MM.1S (cell line): ENCODE results near the gene MORC3.

Experiments
- DNase-seq: peaks from one replicate; pipeline ENCODE4 v3.0.0-alpha.2; 2015
- H2AFZ ChIP-seq: fragments of 300-600 bp; sonication (generic); 2 replicates; pipeline ENCODE4 v1.6.0; 2016; ENCODE audit warnings: antibody characterized with exemption, low read length
- H3F3A ChIP-seq: fragments of 300-600 bp; sonication (generic); 2 replicates; pipeline ENCODE4 v1.6.1; 2016; ENCODE audit warnings: mild to moderate bottlenecking, antibody characterized with exemption, low read length, moderate library complexity, mixed read lengths; ENCODE audit not compliant: insufficient read depth
- H3K27ac ChIP-seq: fragments of 300-600 bp; sonication (generic); 2 replicates; pipeline ENCODE4 v1.5.1; 2016; ENCODE audit warnings: mild to moderate bottlenecking, low read length
- H3K27me3 ChIP-seq: fragments of 300-600 bp; sonication (generic); replicated peaks from 2 replicates; pipeline ENCODE4 v1.6.0; 2016; ENCODE audit warnings: low read length; ENCODE audit not compliant: insufficient read depth
- H3K36me3 ChIP-seq: fragments of 300-600 bp; sonication (generic); replicated peaks from 2 replicates; pipeline ENCODE4 v1.6.1; 2016; ENCODE audit warnings: mild to moderate bottlenecking, low read length, mixed read lengths; ENCODE audit not compliant: insufficient read depth
- H3K4me1 ChIP-seq: fragments of 300-600 bp; sonication (generic); 2 replicates; pipeline ENCODE4 v1.6.1; 2016; ENCODE audit warnings: low read length, mixed read lengths
- H3K4me2 ChIP-seq: fragments of 300-600 bp; sonication (generic); 2 replicates; pipeline ENCODE4 v1.6.0; 2016; ENCODE audit warnings: low read depth, low read length
- H3K4me3 ChIP-seq: fragments of 300-600 bp; sonication (generic); 2 replicates; pipeline ENCODE4 v1.5.1; 2016; ENCODE audit warnings: low read length, mixed read lengths
- H3K79me2 ChIP-seq: fragments of 300-600 bp; sonication (generic); 2 replicates; pipeline ENCODE4 v1.6.1; 2016; ENCODE audit warnings: mixed run types, low read length, mixed read lengths
- H3K9ac ChIP-seq: fragments of 300-600 bp; sonication (generic); 2 replicates; pipeline ENCODE4 v1.6.1; 2016; ENCODE audit warnings: low read length, mixed read lengths
- H3K9me2 ChIP-seq: fragments of 300-600 bp; sonication (generic); replicated peaks from 2 replicates; pipeline ENCODE4 v1.6.1; 2016; ENCODE audit warnings: mild to moderate bottlenecking, low read length, mixed read lengths; ENCODE audit not compliant: insufficient read depth
- H3K9me3 ChIP-seq: fragments of 300-600 bp; sonication (generic); replicated peaks from 2 replicates; pipeline ENCODE4 v1.6.1; 2016; ENCODE audit warnings: mild to moderate bottlenecking, low read length, mixed read lengths; ENCODE audit not compliant: insufficient read depth
- H4K20me1 ChIP-seq: fragments of 300-600 bp; sonication (generic); 2 replicates; pipeline ENCODE4 v1.6.1; 2016; ENCODE audit warnings: mild to moderate bottlenecking, low read length, moderate library complexity, mixed read lengths; ENCODE audit not compliant: insufficient read depth
- CTCF ChIP-seq: fragments of 300-600 bp; sonication (generic); IDR thresholded peaks from 2 replicates; pipeline ENCODE4 v1.5.1; 2016; ENCODE audit warnings: antibody characterized with exemption, low read length, mixed read lengths
- EZH2 ChIP-seq: fragments of 300-600 bp; sonication (generic); optimal IDR thresholded peaks from 2 replicates; pipeline ENCODE3; 2017; ENCODE audit warnings: low read depth, mild to moderate bottlenecking, antibody characterized with exemption, low read length, mixed read lengths
- EZH2phosphoT487 ChIP-seq: fragments of 300-600 bp; sonication (generic); IDR thresholded peaks from 2 replicates; pipeline ENCODE4 v1.6.1; 2018; ENCODE audit warnings: antibody characterized with exemption, low read length

The MORC3 gene

DNA sequence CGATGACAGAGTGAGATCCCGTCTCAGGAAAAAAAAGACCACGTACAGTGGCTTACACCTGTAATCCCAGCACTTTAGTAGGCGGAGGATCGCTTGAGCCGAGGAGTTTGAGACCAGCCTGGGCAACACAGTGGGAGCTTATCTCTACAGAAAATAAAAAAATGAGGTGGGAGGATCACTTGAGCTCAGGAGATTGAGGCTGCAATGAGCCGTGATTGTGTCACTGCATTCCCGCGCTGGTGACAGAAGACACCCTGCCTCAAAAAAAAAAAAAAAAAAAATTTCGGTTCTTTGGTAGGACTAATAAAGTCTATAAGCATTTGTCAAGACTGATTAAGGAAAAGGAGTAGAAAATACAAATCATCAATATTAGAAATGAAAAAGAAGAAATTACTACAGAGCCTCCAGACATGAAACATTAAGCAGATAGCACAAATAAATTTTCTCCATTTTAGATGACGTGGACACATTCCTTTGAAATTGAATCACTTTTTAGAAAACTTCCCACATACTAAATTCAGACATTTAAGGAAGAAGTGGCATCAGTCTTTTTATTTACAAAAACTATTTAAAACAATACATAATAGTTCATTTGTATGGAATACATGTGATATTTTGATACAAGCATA lies 30.4 kb downstream of the MORC3 start:
- no peak overlapping the region for H3K9ac ChIP-seq
- H3K27me3 ChIP-seq, result no peaks in the 10 kb centered on the region
- no peak overlapping the region for H3K27ac ChIP-seq
- H3K79me2 ChIP-seq, result no peaks in the 10 kb centered on the region
- DNase-seq, result no peak
- H3K36me3 ChIP-seq, result no peaks in the 10 kb centered on the region; the same call in 1 of the 2 replicates
- no peaks in the 10 kb centered on the region for H4K20me1 ChIP-seq
- H3K9me3 ChIP-seq, result no peaks in the 10 kb centered on the region
- no peak overlapping the region for H3K4me2 ChIP-seq
- H3K4me1 ChIP-seq, result no peaks in the 10 kb centered on the region
- H3K4me3 ChIP-seq, result no peak overlapping the region
- no peaks in the 10 kb centered on the region for H3F3A ChIP-seq
- TF ChIP-seq EZH2, result no peak
- no peak for TF ChIP-seq EZH2phosphoT487
- TF ChIP-seq CTCF, result no peak
- no peak overlapping the region for H2AFZ ChIP-seq
- H3K9me2 ChIP-seq, result no peaks in the 10 kb centered on the region

DNA sequence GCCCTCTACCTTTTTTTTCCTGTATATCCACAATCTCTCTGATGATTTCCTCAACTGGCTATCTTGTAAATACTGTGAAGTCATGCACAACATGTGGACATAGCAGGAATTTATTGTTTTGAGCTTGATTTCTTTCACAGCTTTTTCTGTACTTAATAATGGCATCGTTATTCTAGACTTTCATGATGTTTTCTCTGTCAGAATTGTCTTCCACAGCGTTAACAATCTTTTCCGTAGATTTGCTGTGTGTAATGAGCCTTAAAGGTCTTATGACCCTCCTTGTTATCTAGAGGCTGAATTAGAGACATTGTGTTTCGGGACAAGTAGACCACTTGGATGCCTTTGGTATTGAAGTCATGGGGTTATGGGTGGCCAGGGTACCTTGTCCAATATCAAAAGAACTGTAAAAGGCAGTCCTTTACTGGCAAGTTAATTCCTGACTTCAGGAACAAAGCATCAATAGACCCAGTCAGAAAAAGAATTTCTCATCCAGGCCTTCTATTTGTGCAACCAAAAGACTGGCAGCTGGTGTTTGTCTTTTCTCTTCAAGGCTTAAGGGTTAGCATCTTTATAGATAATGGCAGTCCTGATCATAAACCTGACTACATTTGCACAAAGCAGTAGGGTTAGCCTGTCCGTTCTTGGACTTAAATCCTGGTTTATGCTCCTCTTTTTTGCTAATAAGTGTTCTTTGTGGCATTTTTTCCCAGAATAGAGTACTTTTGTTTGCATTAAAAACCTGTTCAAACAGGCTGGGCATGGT lies 35.1 kb downstream of the MORC3 start:
- Histone ChIP-seq H3K79me2 (no peaks in the 10 kb centered on the region), H3K4me3 (no peak overlapping the region), H3K4me2 (no peak overlapping the region), H4K20me1 (no peaks in the 10 kb centered on the region), H3K9ac (no peak overlapping the region), H3F3A (no peaks in the 10 kb centered on the region), H3K36me3 (no peaks in the 10 kb centered on the region; the same call in 1 of the 2 replicates), H3K9me3 (no peaks in the 10 kb centered on the region), H3K4me1 (no peaks in the 10 kb centered on the region), H3K9me2 (no peaks in the 10 kb centered on the region), H3K27ac (no peak overlapping the region), H2AFZ (no peak overlapping the region), H3K27me3 (no peaks in the 10 kb centered on the region)
- no peak for DNase-seq
- TF ChIP-seq EZH2phosphoT487, result no peak
- no peak for TF ChIP-seq CTCF

- DNase-seq, result no peak
- Histone ChIP-seq H3K4me3 (no peak overlapping the region), H2AFZ (no peak overlapping the region), H3F3A (no peaks in the 10 kb centered on the region), H3K9ac (no peak overlapping the region), H3K9me2 (no peaks in the 10 kb centered on the region), H3K4me2 (no peak overlapping the region), H3K27me3 (no peaks in the 10 kb centered on the region), H3K4me1 (no peaks in the 10 kb centered on the region), H3K9me3 (no peaks in the 10 kb centered on the region), H3K79me2 (no peaks in the 10 kb centered on the region), H3K27ac (no peak overlapping the region), H4K20me1 (no peaks in the 10 kb centered on the region), H3K36me3 (no peaks in the 10 kb centered on the region; the same call in 1 of the 2 replicates)
- TF ChIP-seq EZH2 (no peak), CTCF (no peak), EZH2phosphoT487 (no peak)
Measured at GRCh38 chr21:36355868-36356267, 35.9 kb downstream of the MORC3 start.
